ENCODE data around the gene GREM2. TPM values are rescaled to one million over a fixed set of nuclear protein-coding genes. Genes with fewer than 3 reads are reported as not detected.

GREM2 gene
- not detected in 2 replicates for total RNA-seq

DNA sequence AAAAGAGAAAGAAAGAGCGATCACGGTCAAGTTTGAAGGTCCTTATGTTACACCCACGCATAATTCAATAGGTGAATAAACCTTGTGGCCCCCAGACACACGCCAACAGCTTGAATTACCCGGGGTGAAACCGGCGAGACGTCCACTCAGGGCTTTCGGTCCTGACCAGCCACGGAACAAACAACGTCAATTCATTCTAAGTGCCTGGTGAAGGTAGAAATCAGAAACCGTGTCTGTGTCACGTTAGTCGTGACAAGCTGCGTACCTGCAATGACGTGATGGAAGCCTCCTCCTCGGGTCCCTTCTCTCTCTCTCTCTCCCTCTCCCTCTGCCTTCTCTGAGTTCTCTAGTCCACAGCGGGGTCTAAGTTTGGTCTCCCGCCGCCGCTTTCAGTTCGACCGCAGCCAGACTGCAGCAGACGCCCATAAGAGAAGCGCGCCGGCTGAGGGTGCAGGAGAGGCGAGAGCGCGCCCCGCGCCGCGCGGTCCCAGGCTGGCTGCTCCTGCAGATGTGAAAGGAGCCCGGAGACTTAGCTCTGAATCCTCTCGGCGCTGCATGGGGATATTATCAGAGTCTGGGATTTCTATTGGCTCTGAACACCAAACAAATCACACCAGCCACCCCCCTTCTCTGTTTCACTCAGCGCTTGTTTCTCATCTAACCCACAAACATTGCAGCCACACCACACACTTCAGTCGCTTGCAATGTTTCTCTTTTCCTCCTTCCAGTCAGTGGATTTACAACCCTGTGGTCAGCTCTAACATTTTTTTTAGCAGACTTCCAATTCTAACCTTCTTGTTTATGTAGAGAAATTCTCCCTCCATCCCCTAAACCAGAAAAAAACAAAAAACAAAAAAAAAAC, at the start of gene GREM2:
TSS of gene GREM2 (minus strand) at position 537 of the 862 bp plus-strand sequence. CDS start 118,680 bp downstream, outside the sequence.

